Ishikawa (cell line): ENCODE data around the gene PTPRS.

Source experiments
- CEBPB ChIP-seq: IDR thresholded peaks from 2 replicates; pipeline ENCODE4 v1.6.1; 2012
- CREB1 ChIP-seq: IDR thresholded peaks from 2 replicates; pipeline ENCODE4 v1.6.1; 2012; ENCODE audit warnings: low read depth
- EGR1 ChIP-seq: IDR thresholded peaks from 2 replicates; pipeline ENCODE4 v1.6.1; 2012
- EP300 ChIP-seq: IDR thresholded peaks from 2 replicates; pipeline ENCODE4 v1.6.1; 2012; ENCODE audit warnings: borderline replicate concordance
- FOXM1 ChIP-seq: IDR thresholded peaks from 2 replicates; pipeline ENCODE4 v1.6.1; 2012; ENCODE audit warnings: low read depth, borderline replicate concordance
- NFIC ChIP-seq: IDR thresholded peaks from 2 replicates; pipeline ENCODE4 v1.6.1; 2012
- RAD21 ChIP-seq: IDR thresholded peaks from 2 replicates; pipeline ENCODE4 v1.6.1; 2012; ENCODE audit warnings: low read depth
- TAF1 ChIP-seq: IDR thresholded peaks from 2 replicates; pipeline ENCODE4 v1.6.1; 2012; ENCODE audit warnings: low read depth, mild to moderate bottlenecking
- TCF12 ChIP-seq: IDR thresholded peaks from 2 replicates; pipeline ENCODE4 v1.6.1; 2012; ENCODE audit warnings: low read depth
- TEAD4 ChIP-seq: IDR thresholded peaks from 2 replicates; pipeline ENCODE4 v1.6.1; 2012
- USF1 ChIP-seq: IDR thresholded peaks from 2 replicates; pipeline ENCODE4 v1.6.1; 2012
- YY1 ChIP-seq: IDR thresholded peaks from 2 replicates; pipeline ENCODE4 v1.6.1; 2012; ENCODE audit warnings: low read depth
- ZBTB7A ChIP-seq: IDR thresholded peaks from 2 replicates; pipeline ENCODE4 v1.6.1; 2012; ENCODE audit warnings: low read depth
- TF ChIP-seq, protein P1 (sequence below): IDR thresholded peaks from 2 replicates; pipeline ENCODE4 v1.6.1; 2012; ENCODE audit warnings: low read depth, mild to moderate bottlenecking
- TF ChIP-seq, protein P2 (sequence below): IDR thresholded peaks from 2 replicates; pipeline ENCODE4 v1.6.1; 2012

Gene PTPRS

GRCh38 chr19:5380215-5380919 is 39.8 kb upstream of the PTPRS start:
- no peak for TF ChIP-seq TCF12
- TF ChIP-seq, protein P1, sequence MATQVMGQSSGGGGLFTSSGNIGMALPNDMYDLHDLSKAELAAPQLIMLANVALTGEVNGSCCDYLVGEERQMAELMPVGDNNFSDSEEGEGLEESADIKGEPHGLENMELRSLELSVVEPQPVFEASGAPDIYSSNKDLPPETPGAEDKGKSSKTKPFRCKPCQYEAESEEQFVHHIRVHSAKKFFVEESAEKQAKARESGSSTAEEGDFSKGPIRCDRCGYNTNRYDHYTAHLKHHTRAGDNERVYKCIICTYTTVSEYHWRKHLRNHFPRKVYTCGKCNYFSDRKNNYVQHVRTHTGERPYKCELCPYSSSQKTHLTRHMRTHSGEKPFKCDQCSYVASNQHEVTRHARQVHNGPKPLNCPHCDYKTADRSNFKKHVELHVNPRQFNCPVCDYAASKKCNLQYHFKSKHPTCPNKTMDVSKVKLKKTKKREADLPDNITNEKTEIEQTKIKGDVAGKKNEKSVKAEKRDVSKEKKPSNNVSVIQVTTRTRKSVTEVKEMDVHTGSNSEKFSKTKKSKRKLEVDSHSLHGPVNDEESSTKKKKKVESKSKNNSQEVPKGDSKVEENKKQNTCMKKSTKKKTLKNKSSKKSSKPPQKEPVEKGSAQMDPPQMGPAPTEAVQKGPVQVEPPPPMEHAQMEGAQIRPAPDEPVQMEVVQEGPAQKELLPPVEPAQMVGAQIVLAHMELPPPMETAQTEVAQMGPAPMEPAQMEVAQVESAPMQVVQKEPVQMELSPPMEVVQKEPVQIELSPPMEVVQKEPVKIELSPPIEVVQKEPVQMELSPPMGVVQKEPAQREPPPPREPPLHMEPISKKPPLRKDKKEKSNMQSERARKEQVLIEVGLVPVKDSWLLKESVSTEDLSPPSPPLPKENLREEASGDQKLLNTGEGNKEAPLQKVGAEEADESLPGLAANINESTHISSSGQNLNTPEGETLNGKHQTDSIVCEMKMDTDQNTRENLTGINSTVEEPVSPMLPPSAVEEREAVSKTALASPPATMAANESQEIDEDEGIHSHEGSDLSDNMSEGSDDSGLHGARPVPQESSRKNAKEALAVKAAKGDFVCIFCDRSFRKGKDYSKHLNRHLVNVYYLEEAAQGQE = no peak
- TF ChIP-seq TAF1 = no peak
- no peak for TF ChIP-seq RAD21
- TF ChIP-seq ZBTB7A = no peak
- no peak for TF ChIP-seq EGR1
- TF ChIP-seq TEAD4 = no peak
- TF ChIP-seq YY1 = no peak
- no peak for TF ChIP-seq NFIC
- no peak for TF ChIP-seq USF1
- TF ChIP-seq FOXM1 = no peak
- no peak for TF ChIP-seq EP300

DNA sequence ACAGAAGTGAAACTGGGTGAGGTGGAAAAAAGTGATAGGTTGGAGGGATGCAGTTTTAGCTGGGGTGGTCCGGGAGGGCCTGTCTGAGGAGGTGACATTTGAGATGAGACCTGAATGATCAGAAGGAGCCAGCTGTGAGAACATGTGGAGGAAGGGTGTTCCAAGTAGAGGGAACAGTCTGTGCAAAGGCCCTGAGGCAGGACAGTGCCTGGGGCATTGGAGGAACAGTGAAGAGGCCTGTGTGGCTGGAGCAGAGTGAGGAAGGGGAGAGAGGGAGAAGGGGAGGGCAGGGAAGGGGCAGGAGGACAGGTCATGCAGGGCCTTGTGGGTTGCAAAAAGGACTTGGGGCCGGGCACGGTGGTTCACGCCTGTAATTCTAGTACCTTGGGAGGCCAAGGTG is 36.3 kb upstream of the PTPRS start:
- no peak for TF ChIP-seq RAD21
- no peak for TF ChIP-seq CREB1
- TF ChIP-seq TEAD4 = no peak
- TF ChIP-seq YY1 = no peak
- no peak for TF ChIP-seq USF1
- no peak for TF ChIP-seq CEBPB
- no peak for TF ChIP-seq EGR1
- no peak for TF ChIP-seq ZBTB7A
- no peak for TF ChIP-seq EP300
- no peak for TF ChIP-seq FOXM1
- TF ChIP-seq NFIC = no peak
- no peak for TF ChIP-seq TCF12
- no peak for TF ChIP-seq TAF1
- TF ChIP-seq, protein P2, sequence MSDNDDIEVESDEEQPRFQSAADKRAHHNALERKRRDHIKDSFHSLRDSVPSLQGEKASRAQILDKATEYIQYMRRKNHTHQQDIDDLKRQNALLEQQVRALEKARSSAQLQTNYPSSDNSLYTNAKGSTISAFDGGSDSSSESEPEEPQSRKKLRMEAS = no peak
- TF ChIP-seq, protein P1 = no peak

DNA sequence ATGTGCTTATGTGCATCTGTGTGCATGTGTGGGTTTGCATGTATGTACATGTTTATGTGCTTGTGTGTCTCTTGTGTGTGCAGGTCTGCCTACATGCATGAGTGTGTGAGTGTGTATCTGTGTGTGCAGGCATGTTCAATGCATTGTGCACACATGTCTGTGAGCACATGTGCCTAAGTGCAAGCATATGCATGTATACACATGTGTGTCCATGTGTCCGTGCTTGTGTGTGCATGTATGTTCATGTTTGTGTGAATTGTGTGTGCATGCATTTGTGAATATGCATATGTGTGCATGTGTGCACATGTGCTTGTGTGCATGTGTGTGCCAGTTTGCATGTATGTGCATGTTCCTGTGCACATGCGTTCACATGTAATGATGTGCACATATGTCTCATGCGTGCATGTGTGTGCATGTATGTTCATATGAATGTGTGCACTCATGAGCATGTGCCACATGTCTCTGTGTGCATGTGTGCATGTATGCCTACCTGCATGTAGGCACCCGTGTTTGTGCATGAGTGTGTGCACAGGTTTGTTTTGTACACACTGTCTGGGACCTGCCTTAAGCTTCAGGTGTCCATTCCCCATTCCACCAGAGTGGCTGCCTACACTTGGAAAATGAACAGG is 32.1 kb upstream of the PTPRS start:
- no peak for TF ChIP-seq CREB1
- TF ChIP-seq TCF12 = no peak
- TF ChIP-seq FOXM1 = no peak
- TF ChIP-seq EP300 = no peak
- no peak for TF ChIP-seq TAF1
- no peak for TF ChIP-seq NFIC
- TF ChIP-seq RAD21 = no peak
- no peak for TF ChIP-seq CEBPB
- TF ChIP-seq, protein P1 = no peak
- TF ChIP-seq TEAD4 = no peak
- no peak for TF ChIP-seq ZBTB7A
- TF ChIP-seq USF1 = no peak
- no peak for TF ChIP-seq EGR1
- TF ChIP-seq YY1 = no peak
